ENCODE measurements around the gene KCNK17.
"Not testable (repeated sequence)": the region's sequence is repeated elsewhere in the genome, so short reads cannot be mapped to it uniquely, and the experiment has no call there.

Gene KCNK17

DNA sequence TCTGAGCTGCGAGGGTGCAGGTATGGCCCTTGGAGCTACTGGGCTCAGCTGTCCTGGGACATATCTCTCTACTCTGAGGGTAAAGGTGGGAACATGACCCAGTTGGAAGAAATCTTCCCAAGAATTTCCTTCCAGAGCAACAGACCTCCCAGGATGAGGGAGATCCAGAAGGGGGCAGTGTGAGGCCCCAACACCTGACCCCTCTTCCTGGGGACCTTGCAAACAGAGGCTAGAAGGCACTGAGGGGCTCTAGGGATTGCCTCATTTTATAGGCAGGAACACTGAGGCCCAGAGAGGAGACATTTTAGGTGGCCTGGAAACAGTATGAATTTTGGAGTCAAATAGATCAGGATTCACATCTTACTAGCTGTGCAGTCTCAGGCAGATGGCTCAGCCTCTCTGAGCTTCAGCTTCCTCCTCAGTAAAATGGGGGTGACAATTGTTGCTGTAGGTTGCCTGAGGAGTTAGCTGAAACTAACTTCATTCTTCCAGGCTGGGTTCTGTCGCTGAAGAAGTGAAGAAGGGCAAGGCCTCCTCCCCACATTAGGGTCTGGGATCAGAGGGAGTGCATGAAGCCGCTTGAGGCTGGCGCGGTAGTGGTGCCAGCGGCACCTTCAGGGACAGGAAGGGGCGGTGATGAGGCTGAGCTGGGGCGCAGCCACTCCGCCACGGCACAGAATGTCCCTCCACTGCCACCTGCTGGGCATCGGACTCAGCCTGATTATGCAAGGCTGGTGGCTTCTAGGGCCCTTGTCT lies 11.4 kb downstream of the KCNK17 start:
- DNase-seq (ENCODE audit: extremely low read depth in 1 of 2, low read depth in 1 of 2), result peak; percentile 66 to 81

DNA sequence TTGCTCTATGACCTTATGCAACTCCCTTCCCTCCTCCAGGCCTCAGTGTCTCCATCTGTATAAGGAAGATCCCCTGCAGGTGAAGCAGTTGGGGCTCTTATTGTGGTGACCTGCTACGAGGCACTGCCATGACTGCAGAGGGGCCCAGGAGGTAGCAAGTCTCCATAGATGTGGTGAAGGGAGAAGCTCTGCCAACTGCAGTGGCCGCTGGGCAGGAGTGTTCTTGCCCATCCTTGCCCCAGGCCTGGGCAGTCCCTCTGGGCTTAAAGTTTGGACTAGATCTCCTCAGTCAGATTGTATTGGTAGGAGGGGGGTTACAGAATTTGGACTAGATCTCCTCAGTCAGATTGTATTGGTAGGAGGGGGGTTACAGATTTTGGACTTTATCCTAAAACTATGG lies 12.2 kb downstream of the KCNK17 start:
- no peak for DNase-seq (ENCODE audit: extremely low read depth in 1 of 2, low read depth in 1 of 2)

DNA sequence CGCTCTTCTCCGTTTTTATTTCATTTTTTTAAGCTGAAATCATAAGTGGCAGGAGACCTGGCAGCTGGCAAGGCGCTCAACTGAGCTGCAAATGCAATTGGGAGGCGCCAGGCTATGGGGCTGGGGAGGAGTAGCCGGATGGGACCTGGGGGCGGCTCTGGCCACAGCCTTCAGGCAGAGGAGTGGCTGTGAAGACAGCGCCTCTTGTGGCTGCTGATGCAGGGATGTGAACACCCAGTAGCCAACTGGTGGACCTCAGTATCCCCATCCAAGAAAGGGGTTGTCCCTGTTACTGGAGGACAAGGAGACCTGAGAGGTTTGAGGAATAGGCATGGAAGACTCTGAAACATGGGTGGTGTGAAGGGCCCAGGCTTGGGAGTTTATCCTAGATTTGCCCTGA lies 12.6 kb downstream of the KCNK17 start:
- DNase-seq (ENCODE audit: extremely low read depth in 1 of 2, low read depth in 1 of 2), result no peak

DNA sequence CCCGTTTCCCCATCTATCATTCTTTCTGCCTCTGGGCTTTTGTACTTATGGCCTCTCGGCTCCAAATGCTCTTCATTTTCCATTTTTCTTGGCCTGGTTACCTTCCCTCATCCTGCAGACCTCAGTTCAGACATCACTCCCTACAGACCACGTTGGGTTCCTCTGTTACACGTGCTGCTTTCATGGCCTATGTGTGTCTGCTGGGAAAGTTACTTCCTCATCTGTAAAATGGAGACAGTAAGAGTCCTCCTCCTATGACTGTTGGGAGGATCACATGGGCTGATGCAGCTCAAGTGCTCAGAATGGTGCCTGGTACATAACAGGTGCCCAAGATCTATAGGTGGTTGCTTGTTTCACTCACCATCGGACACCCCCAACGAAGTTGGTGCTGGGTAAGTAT lies 13.5 kb downstream of the KCNK17 start:
- no peak for DNase-seq (ENCODE audit: extremely low read depth in 1 of 2, low read depth in 1 of 2)

DNA sequence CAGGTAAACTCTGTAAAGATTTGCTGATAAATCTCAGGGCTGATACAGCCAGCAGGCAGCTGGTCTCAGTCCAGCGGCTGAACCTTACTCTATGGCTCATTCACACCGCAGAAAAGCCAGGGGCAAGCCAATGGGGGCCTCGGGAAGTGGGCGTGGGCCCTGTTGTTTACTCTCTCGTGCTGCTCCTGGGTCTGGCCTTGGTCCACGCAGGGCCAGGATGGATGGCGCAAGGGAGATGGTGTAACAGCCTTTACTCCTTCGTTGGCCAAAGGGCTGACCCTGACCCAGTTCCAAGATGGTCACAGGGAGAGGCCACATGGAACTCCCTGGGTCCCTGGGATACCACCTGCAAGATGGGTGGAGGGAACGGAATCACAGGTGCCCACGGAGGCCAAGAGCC lies 16.2 kb downstream of the KCNK17 start:
- DNase-seq (ENCODE audit: extremely low read depth in 1 of 2, low read depth in 1 of 2), result no peak

DNA sequence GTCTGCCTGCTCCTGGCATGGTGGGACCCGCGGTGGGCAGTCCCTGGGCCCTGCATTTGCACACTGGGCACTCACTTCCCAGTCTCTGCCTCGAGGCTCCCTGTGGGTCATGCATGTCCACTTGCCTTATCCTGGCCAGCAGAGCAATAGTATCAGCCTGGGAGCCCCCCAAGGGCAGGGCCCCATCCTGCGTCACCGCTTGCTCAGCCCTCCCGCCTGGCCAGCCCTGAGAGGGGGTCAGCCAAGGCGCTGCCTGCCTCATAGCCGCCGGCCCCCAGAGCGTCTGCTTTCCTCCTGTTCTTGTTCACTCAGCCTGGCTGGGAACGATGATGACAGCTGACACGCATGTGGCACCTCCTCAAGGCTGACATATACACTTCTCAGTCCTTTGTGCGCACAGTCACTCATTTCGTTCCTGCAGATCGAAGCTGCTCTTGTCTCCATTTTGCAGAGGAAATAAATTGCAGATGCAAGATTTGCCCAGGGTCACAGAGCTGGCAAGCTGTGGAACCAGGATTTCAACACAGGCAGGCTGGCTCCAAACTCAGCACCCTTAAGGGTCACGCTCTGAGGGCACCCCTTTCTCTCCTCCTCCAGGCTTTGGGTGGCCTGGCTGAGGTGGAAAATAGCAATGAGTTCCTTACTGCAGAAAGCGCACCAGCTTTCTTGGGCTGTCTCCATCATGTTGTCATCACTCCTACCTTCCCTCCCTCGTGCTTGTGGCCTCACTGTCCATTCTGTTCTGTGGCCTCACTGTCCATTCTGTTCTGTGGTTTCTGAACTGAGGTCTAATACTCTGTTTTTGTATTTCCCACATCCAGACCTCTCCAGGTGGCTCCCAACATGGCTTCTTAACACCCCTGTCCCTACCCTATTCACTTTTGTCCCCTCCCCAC lies 17.2 kb downstream of the KCNK17 start:
- no peak for DNase-seq (ENCODE audit: extremely low read depth in 1 of 2, low read depth in 1 of 2)

DNA sequence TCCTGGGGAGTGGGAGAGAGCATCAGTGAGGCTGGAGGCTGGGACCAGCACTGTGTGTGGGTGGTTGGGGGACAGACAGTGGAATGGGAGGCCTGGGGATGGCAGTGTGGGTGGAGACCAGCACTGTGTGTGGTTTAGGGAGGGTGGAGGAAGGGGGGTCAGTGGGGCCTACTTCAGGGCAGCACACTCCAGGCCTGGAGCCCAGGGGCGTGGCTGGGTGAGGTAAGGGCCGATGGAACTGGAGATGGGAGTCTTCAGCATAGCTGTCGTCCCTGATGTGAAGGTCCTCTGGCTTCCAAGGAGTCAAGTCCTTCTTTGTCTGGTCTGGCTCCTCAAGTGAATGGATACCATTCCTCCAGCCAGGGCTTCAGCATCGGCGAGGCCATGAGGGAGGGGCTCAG lies 18.6 kb downstream of the KCNK17 start:
- no peak for DNase-seq (ENCODE audit: extremely low read depth in 1 of 2, low read depth in 1 of 2)

DNA sequence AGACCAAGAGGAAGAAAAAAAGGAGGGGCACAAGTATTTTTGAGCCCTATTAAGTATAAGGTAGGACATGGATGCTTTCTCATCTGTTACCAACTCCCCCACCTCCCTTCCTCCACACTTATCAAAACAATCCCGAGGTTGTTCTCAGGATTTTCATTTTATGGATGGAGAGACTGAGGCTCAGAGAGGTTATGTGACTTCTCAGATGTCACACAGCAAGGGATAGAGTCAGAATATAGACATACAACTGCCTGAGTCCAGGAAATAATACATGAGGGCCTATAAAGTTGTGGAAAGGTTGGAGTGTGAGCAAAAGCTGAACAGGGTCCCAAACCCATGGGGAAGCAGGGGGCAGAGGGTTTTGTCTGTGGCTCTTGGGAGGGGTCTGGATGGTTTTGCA lies 19.3 kb downstream of the KCNK17 start:
- no peak for DNase-seq (ENCODE audit: extremely low read depth in 1 of 2, low read depth in 1 of 2)

DNA sequence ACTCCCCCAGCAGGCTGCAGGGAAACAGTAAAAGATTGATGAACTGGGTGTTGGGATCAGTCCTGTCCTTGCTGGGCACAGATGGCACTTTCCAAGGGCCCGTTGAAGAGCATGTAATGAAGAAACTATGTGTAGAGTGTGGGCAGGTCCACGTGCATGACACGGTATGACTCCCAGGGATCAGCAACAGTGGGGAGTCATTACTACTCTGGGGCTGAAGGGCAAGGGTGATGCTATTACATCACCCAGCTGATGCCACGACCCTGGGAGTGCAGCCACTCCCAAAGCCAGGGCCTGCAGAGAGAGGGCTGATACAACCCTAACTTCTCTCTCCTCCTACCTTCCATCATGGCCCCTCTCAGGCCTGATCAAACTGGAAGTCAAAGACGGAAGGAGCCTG lies 20.1 kb downstream of the KCNK17 start:
- DNase-seq (ENCODE audit: extremely low read depth in 1 of 2, low read depth in 1 of 2), result no peak

DNA sequence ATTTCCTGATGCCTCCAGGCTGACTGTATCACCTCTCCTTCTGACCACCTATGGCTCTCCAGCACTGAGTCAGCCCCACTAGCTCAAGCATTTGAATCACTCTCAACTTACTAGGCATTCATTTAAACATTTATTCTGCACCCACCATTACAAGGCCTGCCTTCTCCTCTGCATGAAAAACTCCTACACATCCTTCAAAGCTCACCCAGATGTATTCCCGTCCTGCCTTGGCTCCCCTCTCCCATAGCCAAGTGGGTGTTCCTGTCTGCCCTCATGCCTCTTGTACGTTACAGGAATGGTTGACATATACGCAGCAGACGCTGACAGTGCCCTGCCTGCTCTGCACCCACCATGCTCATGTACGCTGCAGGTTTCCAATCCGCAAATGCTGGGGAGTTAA lies 21.6 kb downstream of the KCNK17 start:
- DNase-seq (ENCODE audit: extremely low read depth in 1 of 2, low read depth in 1 of 2), result no peak

DNA sequence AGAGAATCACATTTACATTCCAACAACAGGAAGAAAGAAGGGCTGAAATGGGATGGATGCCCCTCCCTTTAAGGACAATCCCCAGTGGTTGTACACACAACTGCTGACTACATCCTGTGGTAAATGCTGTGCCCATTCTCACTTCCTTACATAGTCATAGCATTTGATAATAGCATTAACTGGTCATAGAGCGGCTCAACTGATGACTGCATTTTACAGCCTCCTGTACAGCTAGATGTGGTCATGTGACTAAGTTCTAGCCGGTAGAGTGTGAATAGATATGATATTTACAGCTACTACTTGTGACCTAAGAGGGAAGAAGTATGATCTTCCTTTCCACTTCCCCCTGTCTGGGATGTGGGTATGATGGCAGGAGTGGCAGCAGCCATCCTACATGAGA lies 24.7 kb downstream of the KCNK17 start:
- DNase-seq (ENCODE audit: extremely low read depth in 1 of 2, low read depth in 1 of 2), result no peak

DNA sequence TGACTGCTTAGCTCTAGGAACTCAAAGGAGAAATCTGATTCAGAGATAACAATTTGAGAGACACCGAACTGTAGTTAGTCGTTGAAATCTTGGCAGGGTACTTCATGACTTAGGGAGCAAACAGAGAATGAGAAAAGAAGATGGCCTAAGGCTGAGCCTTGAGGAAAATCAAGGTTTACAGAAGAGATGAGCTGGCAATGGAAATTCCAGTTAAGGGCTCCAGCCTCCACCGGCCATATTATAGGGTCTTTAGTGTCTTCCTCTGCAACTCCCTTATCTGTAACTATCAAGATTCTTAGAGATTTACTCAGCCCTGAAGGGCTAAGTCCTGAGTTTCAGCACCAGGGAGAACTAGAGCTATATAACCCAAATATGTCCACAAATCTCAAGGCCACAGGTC lies 26.6 kb downstream of the KCNK17 start:
- no peak for DNase-seq (ENCODE audit: extremely low read depth in 1 of 2, low read depth in 1 of 2)

DNA sequence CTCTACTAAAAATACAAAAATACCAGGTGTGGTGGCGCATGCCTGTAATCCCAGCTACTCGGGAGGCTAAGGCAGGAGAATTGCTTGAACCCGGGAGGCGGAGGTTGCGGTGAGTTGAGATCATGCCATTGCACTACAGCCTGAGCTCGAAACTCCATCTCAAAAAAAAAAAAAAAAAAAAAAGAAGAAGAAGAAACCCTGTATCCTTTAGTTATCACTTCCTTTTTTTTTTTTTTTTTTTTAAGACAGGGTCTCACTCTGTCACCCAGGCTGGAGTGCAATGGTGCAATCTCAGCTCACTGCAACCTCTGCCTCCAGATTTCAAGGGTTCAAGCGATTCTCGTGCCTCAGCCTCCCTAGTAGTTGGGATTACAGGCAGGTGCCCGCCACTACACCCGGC lies 27.6 kb downstream of the KCNK17 start:
- DNase-seq (ENCODE audit: extremely low read depth in 1 of 2, low read depth in 1 of 2), result not testable (repeated sequence)

DNA sequence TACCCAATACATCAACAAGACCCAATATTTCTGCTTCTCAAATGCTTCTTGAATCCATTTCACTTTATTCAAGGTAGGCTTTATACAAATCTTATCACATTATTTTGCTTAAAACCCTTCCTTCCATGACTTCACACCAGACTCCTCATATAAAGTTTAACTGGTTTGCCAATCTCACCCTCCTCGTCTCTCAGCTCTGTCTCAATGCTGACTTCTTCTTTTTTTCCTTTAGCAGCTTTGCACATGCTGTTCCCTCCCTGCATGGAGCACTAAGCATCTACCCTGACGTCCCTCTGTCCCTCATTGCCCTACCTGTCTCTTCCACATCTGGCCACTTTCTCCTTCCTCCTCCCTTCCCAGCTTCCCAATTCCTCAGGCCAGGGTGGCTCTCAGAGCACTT lies 31.4 kb downstream of the KCNK17 start:
- DNase-seq (ENCODE audit: extremely low read depth in 1 of 2, low read depth in 1 of 2), result no peak

DNA sequence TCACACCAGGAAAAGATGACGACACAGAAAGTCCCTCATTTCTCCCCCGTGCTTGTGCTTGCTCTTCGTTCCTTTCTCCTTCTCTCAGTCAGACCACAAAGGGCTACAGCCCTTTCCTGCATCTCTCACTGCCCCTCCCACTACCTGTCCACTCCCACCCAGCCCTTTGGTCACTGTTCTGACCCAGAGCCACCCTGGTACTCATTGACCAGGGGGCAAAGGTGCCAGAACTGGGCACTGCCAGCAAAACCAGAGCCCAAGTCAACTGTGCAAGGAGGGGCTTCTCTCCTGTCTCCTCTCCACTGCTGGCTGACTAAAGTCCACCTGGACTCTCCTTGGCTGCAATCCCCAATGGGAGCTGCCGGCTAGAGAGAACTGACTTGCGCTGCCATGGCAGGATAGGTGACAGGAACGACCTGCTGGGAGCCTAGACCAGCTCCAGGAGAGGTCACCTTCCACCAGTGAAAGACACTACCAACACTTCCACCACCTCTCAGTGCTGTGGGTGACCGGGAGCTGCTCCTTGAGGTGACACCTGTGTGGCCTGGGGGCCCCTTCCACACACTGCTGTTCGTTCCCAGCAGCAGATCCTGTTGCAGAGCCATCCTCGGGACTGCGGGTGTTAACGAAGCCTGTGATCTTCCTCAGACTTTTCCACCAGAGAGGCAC lies 32.8 kb downstream of the KCNK17 start:
- DNase-seq (ENCODE audit: extremely low read depth in 1 of 2, low read depth in 1 of 2), result no peak

DNA sequence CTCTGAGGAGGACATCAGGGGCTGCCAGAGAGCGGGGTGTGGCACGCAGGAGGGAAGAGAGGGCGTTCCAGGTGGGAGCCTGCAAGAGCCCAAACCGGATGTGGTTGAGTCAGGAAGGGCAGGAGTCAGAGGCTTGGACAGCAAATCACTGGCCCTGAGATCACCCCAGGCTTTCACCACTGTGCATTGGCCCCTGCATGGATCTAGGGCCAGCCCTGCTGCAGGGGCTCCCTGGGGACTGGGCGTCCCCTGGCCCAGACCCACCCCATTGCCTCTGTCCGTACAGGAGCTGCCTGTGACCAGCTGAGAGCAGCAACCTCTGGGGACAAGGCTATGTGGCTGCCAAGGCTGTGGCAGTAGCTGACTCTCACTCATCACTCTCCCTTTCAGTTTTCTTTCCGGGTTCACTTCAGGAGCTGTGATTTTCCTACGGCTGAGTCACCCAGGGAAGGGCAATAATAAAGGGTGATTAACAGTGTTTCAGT lies 33.9 kb downstream of the KCNK17 start:
- DNase-seq (ENCODE audit: extremely low read depth in 1 of 2, low read depth in 1 of 2), result no peak

DNA sequence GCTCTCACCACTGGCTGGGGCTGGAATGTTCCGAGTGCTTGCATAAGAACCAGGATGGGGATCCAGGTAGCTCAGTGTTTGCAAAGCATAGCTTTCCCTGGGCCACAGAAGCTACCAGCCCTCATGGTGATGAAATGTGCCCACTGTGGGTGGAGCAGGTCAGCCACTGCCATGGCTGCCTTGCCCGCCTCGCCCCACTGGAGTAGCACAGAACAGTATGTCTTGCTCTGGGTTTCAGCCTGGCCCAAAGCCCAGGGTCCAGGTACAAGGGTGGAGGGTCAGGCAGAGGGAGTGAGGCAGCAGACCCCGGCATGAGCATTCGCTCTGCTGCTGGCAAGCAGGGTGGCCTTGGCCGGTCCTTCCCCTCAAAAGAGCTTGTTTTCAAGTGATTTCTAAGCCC lies 34.7 kb downstream of the KCNK17 start:
- no peak for DNase-seq (ENCODE audit: extremely low read depth in 1 of 2, low read depth in 1 of 2)

DNA sequence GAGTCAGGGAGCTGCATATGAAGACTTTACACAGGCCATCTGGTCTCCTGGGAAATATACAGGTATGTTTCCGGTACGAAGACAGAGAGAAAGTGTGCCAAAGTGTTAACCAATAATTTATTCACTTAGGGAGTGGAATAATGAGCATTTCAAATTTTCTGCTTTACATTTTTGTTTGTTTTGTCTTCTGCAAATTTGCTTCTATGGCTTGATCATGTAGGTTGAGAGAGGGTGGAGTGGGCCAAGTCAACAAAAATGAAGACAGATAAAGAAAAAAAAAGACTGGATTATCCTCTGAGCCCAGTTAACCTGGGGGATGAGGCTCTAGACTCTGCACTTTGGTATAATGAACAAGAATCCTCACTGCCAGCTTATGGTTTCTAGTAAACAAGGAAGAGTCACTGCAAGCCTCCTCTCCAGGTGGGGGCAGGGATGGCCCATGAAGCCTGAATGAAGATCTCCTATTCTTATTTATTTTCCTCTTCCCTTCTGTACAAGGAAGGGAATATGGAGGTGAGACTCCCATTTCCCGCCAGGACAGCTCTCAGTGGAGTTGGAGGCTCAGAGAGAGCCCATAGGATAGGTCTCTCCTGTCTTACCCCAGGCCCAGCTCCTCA lies 37.7 kb downstream of the KCNK17 start:
- no peak for DNase-seq (ENCODE audit: extremely low read depth in 1 of 2, low read depth in 1 of 2)

DNA sequence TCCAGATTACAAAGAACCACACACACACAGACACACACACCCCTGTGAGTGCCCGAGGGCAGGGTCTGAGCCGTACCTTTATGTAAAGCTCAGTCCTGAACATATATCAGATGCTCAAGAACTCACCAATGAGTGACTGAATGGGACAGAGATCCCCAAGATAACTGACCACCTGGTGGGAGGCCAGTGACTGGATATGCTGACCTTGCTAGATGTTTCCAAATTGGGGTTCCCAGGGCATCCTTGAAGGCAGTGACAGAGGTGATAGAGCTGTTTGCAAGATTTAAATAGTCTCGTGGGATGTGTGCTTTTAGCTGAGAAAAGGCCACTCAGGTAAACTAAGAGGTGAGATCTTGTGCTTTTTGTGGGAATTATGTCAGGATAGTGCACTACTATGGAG lies 39.3 kb downstream of the KCNK17 start:
- no peak for DNase-seq (ENCODE audit: extremely low read depth in 1 of 2, low read depth in 1 of 2)

DNA sequence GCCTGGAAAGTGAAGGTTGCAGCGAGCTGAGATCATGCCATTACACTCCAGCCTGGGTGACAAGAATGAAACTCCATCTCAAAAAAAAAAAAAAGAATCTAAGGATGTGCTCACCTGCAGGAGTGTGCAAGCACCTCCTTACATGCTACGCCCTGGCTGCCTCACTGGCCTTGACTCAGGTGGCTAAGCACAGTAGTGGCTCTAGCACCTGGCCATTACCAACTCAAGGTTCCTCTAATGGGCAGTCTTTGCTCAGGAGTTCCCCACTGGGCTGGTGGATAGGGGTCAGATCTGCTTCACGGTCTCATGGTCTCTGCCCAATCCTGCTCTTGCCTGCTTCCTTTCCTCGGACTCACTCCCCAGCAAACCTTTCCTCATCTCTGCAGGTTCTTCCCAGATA lies 39.7 kb downstream of the KCNK17 start:
- DNase-seq (ENCODE audit: extremely low read depth in 1 of 2, low read depth in 1 of 2), result no peak

DNA sequence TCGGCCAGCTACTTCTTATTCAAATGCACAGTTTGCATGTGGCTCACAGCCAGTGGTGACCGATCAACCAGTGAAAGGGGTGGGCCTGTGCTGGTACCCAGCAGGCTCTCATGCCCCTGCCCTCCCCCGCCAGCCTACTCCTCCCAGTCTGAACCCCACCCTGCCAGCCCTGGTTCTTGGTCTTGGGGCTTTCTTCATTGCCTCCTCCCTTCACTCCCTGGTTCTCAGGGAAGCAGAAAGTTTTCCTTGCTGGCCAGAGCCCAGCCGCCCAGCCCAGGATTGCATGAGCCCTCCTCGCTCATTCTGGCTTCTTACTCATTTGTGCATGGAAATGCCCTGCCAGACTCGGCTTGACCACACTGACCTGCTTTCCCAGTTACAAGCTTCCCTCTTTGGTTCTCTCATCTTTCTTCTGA lies 40.8 kb downstream of the KCNK17 start:
- DNase-seq (ENCODE audit: extremely low read depth in 1 of 2, low read depth in 1 of 2), result no peak
